ENCODE measurements around the gene CDC20B.

- TF ChIP-seq CTCF (IDR thresholded peaks at IDR 0.05): no peak
- TF ChIP-seq POLR2A (IDR thresholded peaks at IDR 0.05): no peak
Observed at GRCh38 chr5:55162666-55163065, 10.3 kb downstream of the CDC20B start.

All from testis (tissue), 2 donors.